ENCODE measurements around the gene NRSN2.
"Not testable (repeated sequence)": the region's sequence is repeated elsewhere in the genome, so short reads cannot be mapped to it uniquely, and the experiment has no call there.

Gene NRSN2

DNA sequence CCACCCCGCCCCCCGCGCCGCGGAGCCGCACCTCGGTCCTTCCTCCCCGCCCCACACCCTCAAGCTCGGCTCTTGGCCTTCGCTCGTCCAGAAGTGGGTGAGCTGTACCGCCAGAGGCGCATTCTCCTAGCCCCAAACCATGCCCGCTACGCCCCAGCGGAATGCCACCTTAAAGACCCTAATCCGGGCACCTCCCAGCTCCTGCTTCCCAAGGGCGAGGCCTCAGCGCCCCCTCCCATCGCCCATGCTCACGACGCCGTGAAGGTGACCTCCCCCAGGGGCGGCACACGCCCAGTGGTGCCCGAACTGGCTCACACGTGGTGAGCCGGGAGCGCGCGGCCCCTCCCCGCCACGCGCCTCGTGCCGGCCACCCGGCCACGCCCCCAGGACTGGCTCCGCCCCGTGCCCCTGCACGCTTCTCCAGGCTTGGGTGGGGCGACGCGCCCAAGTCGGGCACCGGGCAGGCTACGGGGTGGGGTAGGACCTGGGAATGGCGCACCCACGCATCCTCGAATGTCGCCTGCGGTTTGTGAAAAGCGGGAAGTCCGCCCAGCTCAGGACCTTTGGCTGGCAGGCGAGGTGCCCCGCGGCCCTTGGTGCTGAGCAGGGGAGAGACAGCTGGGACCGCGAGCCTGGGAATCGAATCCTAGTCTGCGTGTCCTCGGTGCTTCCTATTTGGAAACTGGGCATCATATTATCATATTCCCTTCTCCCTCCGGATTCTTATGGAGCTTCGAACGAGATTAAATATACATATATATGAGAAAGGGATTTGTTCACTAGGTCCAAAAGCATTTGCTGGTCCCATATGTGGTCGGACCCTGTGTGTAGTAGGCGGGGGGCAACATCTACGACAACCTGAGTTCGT, 22.5 kb upstream of the NRSN2 start:
- in situ Hi-C loops (cut with HindIII; ENCODE audit: low pct_ligation_motif_present, low pct_unique_long_range_greater_than_20kb, low sequenced_read_pairs), result no loop called here
- peak; percentile 88 for DNase-seq

DNA sequence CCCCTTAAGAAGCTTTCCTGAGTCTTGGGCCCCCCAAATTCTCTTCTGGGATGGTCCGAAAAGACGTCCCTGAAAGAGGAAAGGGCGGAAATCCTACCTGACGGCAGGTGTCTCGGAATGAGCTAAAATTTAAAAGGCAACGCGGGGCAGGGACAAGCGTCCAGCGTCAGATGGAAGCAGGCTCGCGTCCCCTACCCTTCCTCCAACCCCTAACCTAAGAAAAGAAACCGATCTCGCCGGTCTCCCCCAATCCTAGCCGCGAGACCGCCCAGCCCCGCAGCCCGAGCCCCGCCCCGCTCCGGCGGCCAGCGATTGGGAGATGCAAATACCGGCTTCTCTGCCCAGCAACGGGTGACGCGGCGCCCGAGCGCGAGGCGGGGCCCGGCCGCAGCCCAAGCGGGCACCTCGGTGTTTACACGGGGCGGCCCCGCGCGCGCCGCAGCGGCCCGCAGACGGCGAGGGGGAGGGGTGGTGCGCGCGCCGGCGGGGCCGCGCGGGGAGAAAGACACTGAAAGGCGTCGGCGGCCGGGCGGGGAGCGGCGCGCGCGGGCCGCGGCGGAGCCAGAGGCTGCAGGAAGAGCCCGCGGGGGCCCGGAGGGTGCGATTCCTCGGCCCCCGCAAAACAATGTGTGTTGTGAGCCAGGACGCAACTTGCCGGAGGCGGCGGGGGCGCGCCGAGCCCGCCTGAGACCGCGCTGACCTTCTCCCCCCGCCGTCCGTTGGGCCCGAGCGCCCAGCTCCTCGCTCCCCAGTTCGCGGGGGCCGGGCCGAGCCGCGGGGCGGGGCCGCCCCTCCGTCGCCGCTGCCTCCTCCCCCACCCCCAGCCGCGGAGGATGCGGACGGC, 21.6 kb upstream of the NRSN2 start, which contains the start of gene SOX12:
Gene SOX12, plus strand, starts transcription at position 508 of the 844 bp plus-strand sequence. CDS start 373 bp downstream, outside the sequence.
- DNase-seq, result peak; percentile 89
- in situ Hi-C loops (cut with HindIII; ENCODE audit: low pct_ligation_motif_present, low pct_unique_long_range_greater_than_20kb, low sequenced_read_pairs), result no loop called here

DNA sequence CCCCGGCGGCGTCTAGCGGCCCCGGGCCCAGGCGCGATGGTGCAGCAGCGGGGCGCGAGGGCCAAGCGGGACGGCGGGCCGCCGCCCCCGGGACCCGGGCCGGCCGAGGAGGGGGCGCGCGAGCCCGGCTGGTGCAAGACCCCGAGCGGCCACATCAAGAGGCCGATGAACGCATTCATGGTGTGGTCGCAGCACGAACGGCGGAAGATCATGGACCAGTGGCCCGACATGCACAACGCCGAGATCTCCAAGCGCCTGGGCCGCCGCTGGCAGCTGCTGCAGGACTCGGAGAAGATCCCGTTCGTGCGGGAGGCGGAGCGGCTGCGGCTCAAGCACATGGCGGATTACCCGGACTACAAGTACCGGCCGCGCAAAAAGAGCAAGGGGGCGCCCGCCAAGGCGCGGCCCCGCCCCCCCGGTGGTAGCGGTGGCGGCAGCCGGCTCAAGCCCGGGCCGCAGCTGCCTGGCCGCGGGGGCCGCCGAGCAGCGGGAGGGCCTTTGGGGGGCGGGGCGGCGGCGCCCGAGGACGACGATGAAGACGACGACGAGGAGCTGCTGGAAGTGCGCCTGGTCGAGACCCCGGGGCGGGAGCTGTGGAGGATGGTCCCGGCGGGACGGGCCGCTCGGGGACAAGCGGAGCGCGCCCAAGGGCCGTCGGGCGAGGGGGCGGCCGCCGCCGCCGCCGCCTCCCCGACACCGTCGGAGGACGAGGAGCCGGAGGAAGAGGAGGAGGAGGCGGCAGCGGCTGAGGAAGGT, 20.8 kb upstream of the NRSN2 start:
- in situ Hi-C loops (cut with HindIII; ENCODE audit: low pct_ligation_motif_present, low pct_unique_long_range_greater_than_20kb, low sequenced_read_pairs), result no loop called here
- DNase-seq, result peak; percentile 57

DNA sequence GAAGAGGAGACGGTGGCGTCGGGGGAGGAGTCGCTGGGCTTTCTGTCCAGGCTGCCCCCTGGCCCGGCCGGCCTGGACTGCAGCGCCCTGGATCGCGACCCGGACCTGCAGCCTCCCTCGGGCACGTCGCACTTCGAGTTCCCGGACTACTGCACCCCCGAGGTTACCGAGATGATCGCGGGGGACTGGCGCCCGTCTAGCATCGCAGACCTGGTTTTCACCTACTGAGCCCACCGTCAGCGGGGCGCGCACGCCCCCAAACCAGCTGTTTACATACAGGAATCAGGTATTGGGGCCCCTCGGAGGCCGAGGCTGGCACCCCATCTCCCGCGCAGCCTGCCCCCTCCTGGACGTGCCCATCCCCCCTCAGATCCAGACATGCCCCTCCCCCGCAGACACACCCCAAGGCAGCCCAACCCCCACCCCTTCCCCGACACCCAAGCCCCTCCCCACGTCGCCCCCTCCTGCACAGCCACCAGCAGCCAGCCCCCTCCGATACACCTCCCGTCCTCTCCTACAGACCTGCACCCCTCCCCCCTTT, 20.2 kb upstream of the NRSN2 start:
- in situ Hi-C loops (cut with HindIII; ENCODE audit: low pct_ligation_motif_present, low pct_unique_long_range_greater_than_20kb, low sequenced_read_pairs), result no loop called here

DNA sequence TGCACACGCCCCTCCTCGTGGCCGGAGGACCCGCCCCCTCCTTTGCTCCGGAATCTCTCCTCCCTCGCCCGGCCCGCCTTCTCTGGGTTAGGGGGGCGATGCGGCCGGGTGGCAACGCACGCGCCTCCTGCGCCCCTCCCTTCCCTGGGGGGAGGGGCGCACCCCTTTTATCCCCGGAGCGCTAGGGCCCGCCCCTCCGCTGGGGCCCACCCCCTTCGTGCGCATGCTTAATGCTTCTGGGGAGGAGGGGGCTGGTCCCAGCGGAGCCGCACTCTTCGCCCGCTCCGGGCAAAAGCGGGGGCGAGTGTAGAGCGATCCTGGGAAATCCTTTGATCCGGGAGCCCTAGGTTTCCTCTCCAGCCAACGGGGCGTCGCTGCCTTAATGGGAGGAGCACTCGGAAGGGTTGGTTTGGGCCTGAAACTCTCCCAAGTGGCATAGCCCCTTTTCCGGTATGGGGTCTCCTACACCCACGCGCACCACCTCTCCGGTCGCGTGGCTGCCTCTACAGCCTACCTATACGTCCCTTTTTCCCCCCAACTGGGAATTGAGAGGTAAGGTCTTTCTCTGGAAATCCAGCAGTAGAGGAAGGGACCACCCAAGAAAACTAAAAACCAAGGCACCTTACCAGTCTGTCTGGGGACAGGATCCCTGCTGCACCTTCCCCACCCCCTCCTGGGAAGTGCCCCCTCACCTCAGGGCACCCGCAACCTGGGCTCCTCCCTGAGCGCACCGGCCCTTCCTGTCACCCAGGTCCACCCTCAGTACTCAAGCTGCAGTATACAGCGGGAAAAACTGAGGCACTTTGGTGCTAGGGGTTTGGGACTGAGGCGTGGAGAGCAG, 19.5 kb upstream of the NRSN2 start:
- in situ Hi-C loops (cut with HindIII; ENCODE audit: low pct_ligation_motif_present, low pct_unique_long_range_greater_than_20kb, low sequenced_read_pairs), result no loop called here
- peak; percentile 91 for DNase-seq

More for the DNA sequence above, 20.2 kb upstream of the NRSN2 start:
- peak; percentile 31 for DNase-seq

DNA sequence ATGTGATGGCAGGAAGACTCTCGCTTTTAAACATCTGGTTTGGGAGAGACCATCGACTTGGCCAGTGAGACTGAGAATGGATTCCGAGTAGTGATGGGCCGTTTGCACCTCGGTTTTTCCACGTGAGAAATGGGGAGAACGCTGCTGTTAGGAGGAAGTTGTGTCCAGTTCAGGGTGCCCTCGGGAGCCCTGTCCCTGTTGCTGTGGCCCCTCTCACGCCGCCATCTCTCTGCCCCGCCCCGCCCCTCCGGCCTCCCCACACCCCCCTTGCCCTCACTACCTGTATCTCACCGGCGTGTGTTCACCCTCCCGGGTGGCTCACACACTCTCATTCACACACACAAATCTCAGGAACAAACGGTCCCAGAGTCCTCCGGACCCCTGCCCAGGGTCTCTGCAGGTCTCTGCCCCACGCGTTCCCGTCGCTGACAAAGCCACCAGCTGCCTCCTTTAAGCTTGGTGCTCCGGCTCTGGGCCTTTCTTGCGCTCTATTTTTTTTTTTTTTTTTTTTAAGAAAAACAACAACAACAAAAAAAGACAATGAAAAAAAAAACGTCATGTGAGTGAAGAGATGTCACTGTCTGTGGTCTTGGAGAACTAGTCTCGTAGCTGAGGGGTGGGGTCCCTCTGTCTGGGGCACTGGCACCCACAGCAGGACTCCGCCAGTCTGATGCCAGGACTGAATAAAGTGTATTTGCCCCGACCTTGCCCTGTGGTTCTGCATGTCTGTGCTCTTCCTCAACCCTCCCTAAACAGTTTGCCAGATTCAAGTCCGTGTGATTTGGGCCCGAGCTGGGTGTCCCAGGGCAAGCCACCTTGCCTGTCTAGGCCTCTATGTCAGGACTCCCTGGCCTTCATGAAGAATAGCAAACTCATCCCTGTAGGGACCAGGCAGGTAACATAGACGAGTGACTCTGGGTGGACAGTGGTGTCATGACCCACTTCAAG, 18.6 kb upstream of the NRSN2 start:
- in situ Hi-C loops (cut with HindIII; ENCODE audit: low pct_ligation_motif_present, low pct_unique_long_range_greater_than_20kb, low sequenced_read_pairs), result no loop called here
- no peak for DNase-seq

DNA sequence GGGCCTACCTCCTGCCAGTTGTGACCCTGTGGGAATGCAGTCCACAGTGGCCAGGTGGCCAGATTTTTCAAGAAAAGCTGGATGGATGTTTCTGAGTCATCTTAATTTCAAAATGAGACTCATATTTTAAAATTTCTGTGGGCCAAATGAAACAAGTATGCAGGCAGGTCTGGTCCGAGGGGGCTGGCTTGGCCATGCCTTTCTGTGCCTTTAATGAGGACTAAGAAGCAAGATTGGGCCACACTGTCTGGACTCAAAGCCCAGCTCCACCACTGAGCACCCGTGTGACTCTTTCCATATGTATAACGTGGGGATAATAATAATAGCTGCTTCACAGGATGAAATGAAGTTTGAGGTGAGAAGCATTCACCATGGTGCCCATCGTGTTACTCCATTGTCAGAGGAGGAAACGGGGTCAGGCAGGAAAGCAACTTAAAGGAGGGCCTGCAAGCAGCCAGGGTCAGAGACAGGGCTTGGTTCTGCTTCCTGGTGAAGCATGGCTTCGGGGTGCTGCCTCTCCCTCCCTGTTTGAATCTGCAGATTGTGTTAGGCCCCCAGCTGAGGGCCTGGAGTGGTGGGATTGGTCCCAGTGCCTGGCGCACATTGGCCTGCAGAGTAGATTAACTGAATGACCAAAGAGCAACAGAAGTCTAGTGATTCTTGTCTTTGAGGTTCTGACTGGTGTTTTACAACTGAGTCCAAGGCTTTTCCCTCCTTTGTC, 17.8 kb upstream of the NRSN2 start:
- no peak for DNase-seq
- in situ Hi-C loops (cut with HindIII; ENCODE audit: low pct_ligation_motif_present, low pct_unique_long_range_greater_than_20kb, low sequenced_read_pairs), result no loop called here

DNA sequence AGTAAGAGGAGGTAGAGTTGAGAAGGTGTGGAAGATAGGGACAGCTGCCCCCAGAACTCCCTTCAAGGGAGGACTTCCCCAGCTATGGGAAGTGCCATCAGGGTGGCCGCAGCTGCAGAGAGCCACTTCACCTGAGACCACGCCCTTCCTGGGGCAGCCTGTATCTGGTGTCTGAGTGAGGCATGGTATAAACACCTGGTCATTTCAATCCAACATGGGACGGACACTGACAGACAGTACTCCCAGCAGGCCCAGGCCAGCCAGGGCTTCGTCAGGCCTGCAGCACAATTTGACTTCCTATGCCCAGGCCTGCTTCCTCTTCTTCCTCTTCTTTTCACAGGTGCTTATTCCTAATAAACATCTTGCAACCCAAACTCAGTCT, 17.1 kb upstream of the NRSN2 start:
- in situ Hi-C loops (cut with HindIII; ENCODE audit: low pct_ligation_motif_present, low pct_unique_long_range_greater_than_20kb, low sequenced_read_pairs), result no loop called here

DNA sequence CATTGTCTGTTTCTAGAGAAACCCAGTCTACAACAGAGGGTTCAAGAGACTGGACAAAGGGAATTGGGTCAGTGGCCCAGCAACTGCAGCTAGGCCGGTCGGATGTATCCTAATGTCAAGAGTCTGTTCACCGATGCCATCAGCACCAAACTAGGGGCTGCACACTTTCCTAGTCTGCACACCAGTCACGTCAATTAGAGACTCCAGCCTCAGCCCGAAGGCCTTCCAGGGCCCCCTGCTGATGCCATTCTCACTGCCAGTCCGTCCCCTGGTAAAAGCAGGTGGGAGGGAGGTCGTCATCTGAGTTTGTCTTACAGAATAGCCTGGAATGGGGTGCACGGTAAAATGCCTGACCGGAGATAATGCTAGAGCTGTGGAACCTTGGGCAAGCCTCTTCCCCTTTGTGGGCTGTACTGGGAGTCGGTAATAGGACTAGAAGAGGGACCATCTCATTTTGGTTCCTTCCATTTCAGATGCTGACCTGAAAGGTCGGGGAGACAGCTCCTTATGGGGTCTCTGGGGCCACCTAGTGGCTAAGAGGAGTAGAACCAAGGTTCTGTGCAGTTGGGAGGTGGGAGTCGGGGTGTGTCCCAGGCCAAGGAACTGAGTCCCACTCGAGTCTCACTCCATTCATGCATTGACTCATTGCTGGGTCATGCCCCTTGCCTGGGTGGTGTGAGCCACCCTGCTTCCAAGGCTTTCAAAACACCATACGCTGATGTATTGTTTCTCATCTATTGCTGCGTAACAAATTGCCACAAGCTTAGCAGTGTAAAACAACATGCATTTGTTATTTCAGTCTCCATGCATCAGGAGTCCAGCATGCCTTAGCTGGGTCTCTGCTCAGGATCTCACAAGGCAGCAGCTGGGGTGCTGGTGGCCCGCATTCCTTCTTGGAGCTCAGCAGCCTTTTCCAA, 16.4 kb upstream of the NRSN2 start:
- DNase-seq, result peak; percentile 61
- in situ Hi-C loops (cut with HindIII; ENCODE audit: low pct_ligation_motif_present, low pct_unique_long_range_greater_than_20kb, low sequenced_read_pairs), result no loop called here

More for the DNA sequence above, 17.1 kb upstream of the NRSN2 start:
- no peak for DNase-seq

DNA sequence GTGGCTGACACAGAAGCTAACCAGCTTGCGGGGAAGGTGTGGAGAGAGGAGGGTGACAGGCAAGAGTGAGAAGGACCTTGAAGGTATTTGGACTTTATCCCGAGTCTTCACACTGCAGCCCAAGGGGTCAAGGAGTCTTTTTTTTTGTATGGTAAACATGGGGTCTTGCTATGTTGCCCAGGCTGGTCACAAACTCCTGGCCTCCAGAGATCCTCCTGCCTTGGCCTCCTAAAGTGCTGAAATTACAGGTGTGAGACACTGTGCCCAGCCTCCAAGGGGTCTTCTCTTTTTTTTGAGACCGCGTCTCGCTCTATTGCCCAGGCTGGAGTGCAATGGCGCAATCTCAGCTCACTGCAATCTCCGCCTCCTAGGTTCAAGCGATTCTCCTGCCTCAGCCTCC, 12.3 kb upstream of the NRSN2 start:
- in situ Hi-C loops (cut with HindIII; ENCODE audit: low pct_ligation_motif_present, low pct_unique_long_range_greater_than_20kb, low sequenced_read_pairs), result no loop called here

DNA sequence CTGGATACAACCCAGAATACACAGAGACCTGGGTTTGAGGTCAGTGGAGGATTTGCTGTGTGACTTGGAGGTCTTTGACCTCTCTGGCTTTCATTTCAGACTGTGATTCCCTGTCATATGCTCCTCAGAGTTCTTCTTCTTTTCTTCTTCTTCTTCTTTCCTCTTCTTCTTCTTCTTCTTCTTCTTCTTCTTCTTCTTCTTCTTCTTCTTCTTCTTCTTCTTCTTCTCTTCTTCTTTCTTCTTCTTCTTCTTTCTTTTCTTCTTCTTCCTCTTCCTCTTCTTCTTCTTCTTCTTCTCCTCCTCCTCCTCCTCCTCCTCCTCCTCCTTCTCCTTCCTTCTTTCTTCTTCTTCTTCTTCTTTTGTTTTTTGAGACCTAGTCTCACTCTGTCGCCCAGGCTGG, 10.9 kb upstream of the NRSN2 start:
- in situ Hi-C loops (cut with HindIII; ENCODE audit: low pct_ligation_motif_present, low pct_unique_long_range_greater_than_20kb, low sequenced_read_pairs); DNase-seq: not testable (repeated sequence)

More for the DNA sequence above, 12.3 kb upstream of the NRSN2 start:
- no peak for DNase-seq

DNA sequence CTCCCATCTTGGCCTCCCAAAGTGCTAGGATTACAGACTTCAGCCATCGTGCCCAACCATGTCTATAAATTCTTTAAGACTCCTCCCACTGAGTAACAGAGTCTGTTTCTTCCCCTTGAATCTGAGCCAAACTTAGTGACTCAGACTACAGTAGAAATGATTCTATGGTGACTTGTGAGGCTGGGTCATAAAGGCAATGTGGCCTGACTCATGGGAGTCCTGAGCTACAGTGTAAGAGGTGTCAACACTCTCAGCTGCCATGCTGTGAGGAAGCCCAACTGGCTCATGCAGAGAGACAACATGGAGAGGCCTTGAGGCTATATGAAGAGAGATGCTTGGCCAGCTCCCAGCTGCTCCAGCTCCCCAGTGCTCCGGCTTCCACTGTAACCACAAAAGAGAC, 5.2 kb upstream of the NRSN2 start:
- in situ Hi-C loops (cut with HindIII; ENCODE audit: low pct_ligation_motif_present, low pct_unique_long_range_greater_than_20kb, low sequenced_read_pairs), result no loop called here
- peak; percentile 84 for DNase-seq

DNA sequence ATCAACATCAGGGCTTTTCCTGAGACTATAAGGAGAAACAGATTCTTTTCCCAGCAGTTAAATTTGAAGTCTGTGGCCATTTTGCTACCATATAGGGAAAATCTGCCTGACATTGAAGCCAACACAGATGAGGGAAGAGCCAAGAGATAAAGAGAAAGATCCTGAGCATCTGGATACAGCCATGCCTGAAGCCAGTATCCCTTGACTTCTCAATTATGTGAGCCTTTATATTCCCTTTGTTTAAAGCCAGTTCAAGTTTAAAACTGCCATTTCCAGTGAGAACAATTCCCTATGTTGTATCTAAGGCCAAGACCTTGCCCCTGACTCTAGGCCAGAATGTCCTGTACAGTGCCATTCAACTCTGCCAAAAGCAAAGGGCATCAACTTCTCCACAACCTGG, 3.8 kb upstream of the NRSN2 start:
- no peak for DNase-seq
- in situ Hi-C loops (cut with HindIII; ENCODE audit: low pct_ligation_motif_present, low pct_unique_long_range_greater_than_20kb, low sequenced_read_pairs), result no loop called here

DNA sequence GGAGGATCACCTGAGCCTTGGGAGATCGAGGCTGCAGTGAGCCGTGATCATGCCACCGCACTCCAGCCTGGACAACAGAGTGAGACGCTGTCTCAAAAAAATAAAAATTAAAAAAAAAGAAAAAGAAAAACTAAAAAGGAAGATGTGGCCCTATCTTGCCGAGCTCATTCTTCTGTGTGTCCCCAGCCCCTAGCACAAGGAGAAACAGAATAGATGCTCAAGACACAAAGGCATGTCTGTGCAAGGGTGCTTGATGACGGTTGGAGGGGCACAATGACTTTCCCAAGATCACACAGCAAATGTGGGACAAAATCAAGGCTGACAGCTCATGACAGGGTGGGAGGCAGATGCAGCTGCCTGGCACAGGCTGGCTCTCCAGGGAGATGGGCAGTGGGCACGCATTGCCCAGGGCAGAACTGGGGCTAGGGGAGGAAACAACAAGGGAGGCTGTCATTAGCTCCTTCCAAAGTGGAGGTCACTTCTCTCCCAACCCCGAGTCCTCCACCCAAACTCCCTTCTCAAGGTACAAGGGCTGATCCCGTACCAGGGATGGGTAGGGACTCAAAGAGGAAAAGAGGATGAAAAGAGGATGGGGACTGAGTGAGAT, 775 bp upstream of the NRSN2 start:
- no peak for DNase-seq
- in situ Hi-C loops (cut with HindIII; ENCODE audit: low pct_ligation_motif_present, low pct_unique_long_range_greater_than_20kb, low sequenced_read_pairs), result no loop called here

DNA sequence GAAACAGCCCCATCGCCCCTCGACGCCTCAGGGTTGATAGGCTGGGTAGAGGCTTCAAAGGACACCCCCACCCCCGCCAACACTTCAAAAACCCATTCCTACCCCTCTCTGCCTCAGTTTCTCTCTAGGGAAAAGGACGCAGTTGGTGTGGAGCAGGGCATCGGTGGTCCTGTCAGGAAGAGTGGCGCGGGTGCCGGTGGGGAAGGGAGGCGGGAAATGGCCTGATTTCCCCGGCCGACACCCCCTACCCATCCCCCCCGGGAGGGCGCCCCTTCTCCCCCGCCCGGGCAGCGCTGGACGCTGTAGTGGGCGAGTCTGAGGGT, 367 bp downstream of the NRSN2 start:
- no peak for DNase-seq
- in situ Hi-C loops (cut with HindIII; ENCODE audit: low pct_ligation_motif_present, low pct_unique_long_range_greater_than_20kb, low sequenced_read_pairs), result no loop called here
